Caki2 (cell line): ENCODE data around the gene LHX4. TPM values are rescaled to one million over a fixed set of nuclear protein-coding genes. Genes with fewer than 3 reads are reported as not detected.

Experiments used
- DNase-seq: peaks from one replicate; pipeline ENCODE4 v3.0.0-alpha.2; 2015; ENCODE audit warnings: low read depth
- in situ Hi-C: cut with HindIII; loops from 2 replicates; pipeline ENCODE4 v1.10.0; 2016; ENCODE audit warnings: low sequenced_read_pairs, low pct_unique_long_range_greater_than_20kb, mixed read lengths
- total RNA-seq: library from RNA; depleted of rRNA; stranded (reverse); fragments of >200 nt; shearing (Covaris generic); gene quantifications from 2 replicates; pipeline ENCODE4 v1.2.3, GENCODE V29; 2014; ENCODE audit warnings: low replicate concordance

LHX4 gene
- total RNA-seq, 1 experiment from 2014 or later = not detected

GRCh38 chr1:180218806-180219765 is 11.0 kb upstream of the LHX4 start:
- in situ Hi-C loops = no loop called here
- no peak for DNase-seq

- DNase-seq = no peak
- in situ Hi-C loops = no loop called here
Measured at GRCh38 chr1:180219776-180220175, 10.3 kb upstream of the LHX4 start.

- in situ Hi-C loops = no loop called here
- no peak for DNase-seq
Measured at GRCh38 chr1:180221462-180221861, 8.6 kb upstream of the LHX4 start.

- no peak for DNase-seq
- in situ Hi-C loops = no loop called here
Measured at GRCh38 chr1:180224902-180225301, 5.2 kb upstream of the LHX4 start.

GRCh38 chr1:180225403-180225802 is 4.7 kb upstream of the LHX4 start:
- DNase-seq = no peak
- in situ Hi-C loops = no loop called here

- DNase-seq = no peak
- in situ Hi-C loops = no loop called here
Measured at GRCh38 chr1:180227861-180228647, 2.0 kb upstream of the LHX4 start.

- in situ Hi-C loops = no loop called here
- DNase-seq = no peak
Measured at GRCh38 chr1:180228648-180229482, 1.2 kb upstream of the LHX4 start.

- in situ Hi-C loops = no loop called here
- peak; percentile 50 for DNase-seq
Measured at GRCh38 chr1:180230416-180230790, 339 bp downstream of the LHX4 start.

- peak; percentile 53 for DNase-seq
- in situ Hi-C loops = no loop called here
Measured at GRCh38 chr1:180230791-180231505, 884 bp downstream of the LHX4 start.

GRCh38 chr1:180231506-180231921 is 1.4 kb downstream of the LHX4 start:
- in situ Hi-C loops = no loop called here
- peak; percentile 76 for DNase-seq

- in situ Hi-C loops = no loop called here
Measured at GRCh38 chr1:180231936-180232335, 1.9 kb downstream of the LHX4 start.

GRCh38 chr1:180232521-180233043 is 2.5 kb downstream of the LHX4 start:
- no peak for DNase-seq
- in situ Hi-C loops = no loop called here

More at GRCh38 chr1:180231936-180232335, 1.9 kb downstream of the LHX4 start:
- DNase-seq = no peak

- in situ Hi-C loops = no loop called here
Measured at GRCh38 chr1:180233191-180234011, 3.3 kb downstream of the LHX4 start.

GRCh38 chr1:180234369-180235076 is 4.5 kb downstream of the LHX4 start:
- DNase-seq = no peak
- in situ Hi-C loops = no loop called here

More at GRCh38 chr1:180233191-180234011, 3.3 kb downstream of the LHX4 start:
- no peak for DNase-seq

GRCh38 chr1:180235077-180235501 is 5.0 kb downstream of the LHX4 start:
- in situ Hi-C loops = no loop called here
- no peak for DNase-seq
